Activated CD8-positive, alpha-beta T cell treated with anti-CD3 and anti-CD28 coated beads for 36 hours (primary cell): ENCODE data around the gene IREB2. TPM values are rescaled to one million over a fixed set of nuclear protein-coding genes. Genes with fewer than 3 reads are reported as not detected.
"Not testable (repeated sequence)": the region's sequence is repeated elsewhere in the genome, so short reads cannot be mapped to it uniquely, and the experiment has no call there.

Experiments used
- ATAC-seq: fragments of 200-7000 bp; cut with Tn5 transposase; one replicate; pipeline ENCODE4 v1.10.0; 2021; ENCODE audit warnings: mild to moderate bottlenecking, moderate library complexity
- CTCF ChIA-PET: fragments of 350-600 bp; sonication (Branson Sonifier 250); formaldehyde crosslinking; loops from one replicate; lab custom pipeline; 2021; ENCODE audit warnings: antibody characterized with exemption; lab: Charles Lee
- POLR2A ChIA-PET: fragments of 350-600 bp; sonication (Branson Sonifier 250); formaldehyde crosslinking; loops from one replicate; lab custom pipeline; 2021; ENCODE audit warnings: antibody characterized with exemption; lab: Charles Lee
- DNase-seq: peaks from one replicate; pipeline ENCODE4 v3.0.0-alpha.2; 2020
- H3K27ac Mint-ChIP-seq: one replicate; pipeline ENCODE4 v1.8.0; 2021; ENCODE audit warnings: mild to moderate bottlenecking, mixed read lengths
- H3K27me3 Mint-ChIP-seq: one replicate; pipeline ENCODE4 v1.8.0; 2021; ENCODE audit warnings: mixed read lengths
- H3K36me3 Mint-ChIP-seq: one replicate; pipeline ENCODE4 v1.8.0; 2021; ENCODE audit warnings: low read depth, mixed read lengths
- H3K4me1 Mint-ChIP-seq: one replicate; pipeline ENCODE4 v1.8.0; 2021; ENCODE audit warnings: low read depth, mixed read lengths
- H3K4me3 Mint-ChIP-seq: one replicate; pipeline ENCODE4 v1.8.0; 2021; ENCODE audit warnings: mild to moderate bottlenecking, moderate library complexity, mixed read lengths
- H3K9me3 Mint-ChIP-seq: one replicate; pipeline ENCODE4 v1.8.0; 2021; ENCODE audit warnings: mixed read lengths
- intact Hi-C: fragments of 100-400 bp; cut with micrococcal nuclease; formaldehyde crosslinking; loops from one replicate; pipeline ENCODE4 v1.10.0; 2022
- total RNA-seq, 2 experiments: library from RNA; stranded (reverse); gene quantifications; one replicate each; pipeline ENCODE4 v1.2.3, GENCODE V29; 2021
- TF ChIP-seq, protein P1 (sequence below): fragments of 200-600 bp; IDR thresholded peaks from one replicate; pipeline ENCODE4 v1.8.0; 2022; ENCODE audit warnings: antibody characterized with exemption, mild to moderate bottlenecking

The IREB2 gene
- total RNA-seq, 2 experiments from 2014 or later, result 68.2 to 78.7 TPM

DNA sequence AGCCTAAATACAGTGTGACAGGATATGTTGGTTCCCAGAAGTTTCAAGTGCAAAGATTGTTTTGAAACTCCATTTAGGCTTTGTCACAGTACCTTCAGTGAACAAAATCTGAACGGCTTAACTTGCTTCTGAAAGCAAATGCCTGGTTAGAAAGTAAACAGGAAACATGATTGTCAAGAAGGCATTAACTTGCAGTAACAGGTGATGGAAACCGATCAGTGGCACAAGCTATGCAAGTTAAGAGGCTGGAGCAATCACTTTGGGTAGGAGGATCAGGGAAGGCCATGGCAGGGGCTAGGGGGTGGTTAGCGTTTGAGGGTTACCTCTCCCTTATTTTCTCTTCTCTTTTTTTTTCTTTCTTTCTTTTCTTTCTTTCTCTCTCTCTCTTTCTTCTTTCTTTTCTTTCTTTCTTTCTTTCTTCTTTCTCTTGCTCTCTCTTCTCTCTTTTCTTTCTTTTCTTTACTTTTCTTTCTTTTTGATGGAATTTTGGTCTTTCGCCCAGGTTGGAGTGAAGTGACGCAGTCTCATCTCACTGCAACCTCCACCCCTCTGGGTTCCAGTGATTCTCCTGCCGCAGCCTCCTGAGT, 71.8 kb downstream of the IREB2 start:
- no peak overlapping the region for H3K4me3 Mint-ChIP-seq
- H3K4me1 Mint-ChIP-seq, result peaks cover 18% of the 10 kb centered on the region
- intact Hi-C loops, result no loop called here
- no peaks in the 10 kb centered on the region for H3K36me3 Mint-ChIP-seq
- ChIA-PET CTCF (interaction anchor here (1.5 kb wide), 1 partner anchor 8 kb away, joined by 4 read pairs; no protein-coding TSS in a partner anchor), POLR2A (interaction anchor here (1.3 kb wide), 1 partner anchor 13 kb away, joined by 3 read pairs; no protein-coding TSS in a partner anchor)
- no peaks in the 10 kb centered on the region for H3K27me3 Mint-ChIP-seq
- H3K27ac Mint-ChIP-seq, result peak overlapping the region; percentile 30
- ATAC-seq (no peak), DNase-seq (no peak)
- H3K9me3 Mint-ChIP-seq, result no peaks in the 10 kb centered on the region
- TF ChIP-seq, protein P1, sequence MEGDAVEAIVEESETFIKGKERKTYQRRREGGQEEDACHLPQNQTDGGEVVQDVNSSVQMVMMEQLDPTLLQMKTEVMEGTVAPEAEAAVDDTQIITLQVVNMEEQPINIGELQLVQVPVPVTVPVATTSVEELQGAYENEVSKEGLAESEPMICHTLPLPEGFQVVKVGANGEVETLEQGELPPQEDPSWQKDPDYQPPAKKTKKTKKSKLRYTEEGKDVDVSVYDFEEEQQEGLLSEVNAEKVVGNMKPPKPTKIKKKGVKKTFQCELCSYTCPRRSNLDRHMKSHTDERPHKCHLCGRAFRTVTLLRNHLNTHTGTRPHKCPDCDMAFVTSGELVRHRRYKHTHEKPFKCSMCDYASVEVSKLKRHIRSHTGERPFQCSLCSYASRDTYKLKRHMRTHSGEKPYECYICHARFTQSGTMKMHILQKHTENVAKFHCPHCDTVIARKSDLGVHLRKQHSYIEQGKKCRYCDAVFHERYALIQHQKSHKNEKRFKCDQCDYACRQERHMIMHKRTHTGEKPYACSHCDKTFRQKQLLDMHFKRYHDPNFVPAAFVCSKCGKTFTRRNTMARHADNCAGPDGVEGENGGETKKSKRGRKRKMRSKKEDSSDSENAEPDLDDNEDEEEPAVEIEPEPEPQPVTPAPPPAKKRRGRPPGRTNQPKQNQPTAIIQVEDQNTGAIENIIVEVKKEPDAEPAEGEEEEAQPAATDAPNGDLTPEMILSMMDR, result peak; percentile 13

DNA sequence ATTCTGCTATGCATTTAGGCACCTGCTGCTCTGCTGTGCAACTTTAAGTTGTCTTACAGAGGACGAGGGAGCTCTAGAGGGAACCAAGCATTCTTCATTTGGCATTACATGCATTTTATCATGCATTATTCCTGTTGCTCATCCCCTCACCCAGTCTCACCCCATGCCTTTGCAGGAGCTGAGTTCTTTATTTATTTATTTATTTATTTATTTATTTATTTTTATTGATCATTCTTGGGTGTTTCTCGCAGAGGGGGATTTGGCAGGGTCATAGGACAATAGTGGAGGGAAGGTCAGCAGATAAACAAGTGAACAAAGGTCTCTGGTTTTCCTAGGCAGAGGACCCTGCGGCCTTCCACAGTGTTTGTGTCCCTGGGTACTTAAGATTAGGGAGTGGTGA, 82.0 kb downstream of the IREB2 start:
- H3K27ac Mint-ChIP-seq, DNase-seq, intact Hi-C loops, H3K4me1 Mint-ChIP-seq, H3K36me3 Mint-ChIP-seq, ATAC-seq, H3K4me3 Mint-ChIP-seq, CTCF ChIA-PET, H3K9me3 Mint-ChIP-seq, H3K27me3 Mint-ChIP-seq: not testable (repeated sequence)
- POLR2A ChIA-PET, result interaction anchor here (0.6 kb wide), 1 partner anchor 137 kb away, joined by 3 read pairs; no protein-coding TSS in a partner anchor

DNA sequence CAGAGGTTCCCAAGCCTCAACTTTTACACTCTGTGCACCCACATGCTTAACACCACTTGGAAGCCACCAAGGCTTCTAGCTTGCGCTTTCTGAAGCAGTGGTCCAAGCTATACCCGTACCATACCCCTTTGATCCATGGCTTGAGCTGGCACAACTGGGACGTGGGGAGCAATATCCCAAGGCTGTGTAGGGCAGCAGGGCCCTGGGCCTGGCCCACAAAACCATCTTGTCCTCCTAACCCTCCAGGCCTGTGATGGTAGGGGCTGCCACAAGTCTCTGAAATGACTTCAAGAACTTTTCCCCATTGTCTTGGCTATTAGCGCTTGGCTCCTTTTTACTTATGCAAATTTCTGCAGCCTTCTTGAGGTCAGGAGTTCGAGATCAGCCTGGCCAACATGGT, 86.2 kb downstream of the IREB2 start:
- CTCF ChIA-PET, result no interaction called here
- Mint-ChIP-seq H3K9me3 (no peaks in the 10 kb centered on the region), H3K27ac (no peak overlapping the region), H3K36me3 (no peaks in the 10 kb centered on the region), H3K4me1 (no peaks in the 10 kb centered on the region), H3K4me3 (no peak overlapping the region), H3K27me3 (no peaks in the 10 kb centered on the region)
- TF ChIP-seq, protein P1, result no peak
- ATAC-seq (no peak), DNase-seq (no peak)
- intact Hi-C loops, result no loop called here
- POLR2A ChIA-PET, result no interaction called here

DNA sequence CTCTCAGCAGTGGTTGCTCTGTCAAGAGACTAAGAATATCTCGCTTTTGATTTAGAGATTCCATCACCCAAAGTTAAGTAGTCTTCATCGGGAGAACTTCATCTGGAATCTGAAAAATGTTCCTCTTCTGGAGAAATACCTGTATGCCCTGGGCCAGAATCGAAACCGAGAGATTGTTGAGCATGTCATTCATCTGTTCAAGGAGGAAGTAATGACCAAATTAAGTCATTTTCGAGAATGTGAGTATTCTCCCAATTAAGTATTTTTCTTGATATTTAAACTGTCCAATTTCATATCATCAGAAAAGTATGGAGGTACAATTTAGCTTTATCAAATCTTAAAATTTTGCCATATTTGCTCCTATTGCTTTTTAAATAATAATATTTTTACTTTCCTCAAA, 89.3 kb downstream of the IREB2 start:
- Mint-ChIP-seq H3K27ac (no peak overlapping the region), H3K9me3 (no peaks in the 10 kb centered on the region), H3K4me1 (no peaks in the 10 kb centered on the region), H3K36me3 (no peaks in the 10 kb centered on the region), H3K4me3 (no peak overlapping the region), H3K27me3 (no peaks in the 10 kb centered on the region)
- ATAC-seq (no peak), DNase-seq (no peak)
- CTCF ChIA-PET, result no interaction called here
- TF ChIP-seq, protein P1, result no peak
- intact Hi-C loops, result no loop called here
- POLR2A ChIA-PET, result no interaction called here

DNA sequence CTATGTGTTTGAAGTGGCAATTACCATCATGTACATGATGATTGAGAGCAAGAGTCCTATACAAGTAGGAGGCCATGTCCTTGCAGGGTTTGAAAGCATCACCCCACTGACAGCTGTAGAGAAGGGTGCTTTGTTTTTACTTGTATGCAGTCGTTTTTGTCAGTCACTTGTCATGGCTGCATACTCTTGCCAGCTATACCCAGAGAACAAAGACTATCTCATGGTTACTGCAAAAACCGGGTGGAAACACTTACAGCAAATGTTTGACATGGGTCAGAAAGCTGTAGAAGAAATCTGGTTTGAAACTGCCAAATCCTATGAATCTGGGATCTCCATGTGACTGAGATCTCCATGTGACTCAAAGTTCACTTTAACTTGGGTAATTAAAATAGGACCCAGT, 95.3 kb downstream of the IREB2 start:
- no peaks in the 10 kb centered on the region for H3K9me3 Mint-ChIP-seq
- POLR2A ChIA-PET, result no interaction called here
- H3K27ac Mint-ChIP-seq, result no peak overlapping the region
- CTCF ChIA-PET, result interaction anchor here (0.6 kb wide), 1 partner anchor 293 kb away, joined by 3 read pairs; no protein-coding TSS in a partner anchor
- H3K4me1 Mint-ChIP-seq, result no peaks in the 10 kb centered on the region
- ATAC-seq, result no peak
- DNase-seq, result no peak
- TF ChIP-seq, protein P1, result no peak
- H3K27me3 Mint-ChIP-seq, result no peaks in the 10 kb centered on the region
- intact Hi-C loops, result no loop called here
- H3K36me3 Mint-ChIP-seq, result no peaks in the 10 kb centered on the region
- H3K4me3 Mint-ChIP-seq, result no peak overlapping the region
